ENCODE measurements around the gene FAM234A.

FAM234A gene

DNA sequence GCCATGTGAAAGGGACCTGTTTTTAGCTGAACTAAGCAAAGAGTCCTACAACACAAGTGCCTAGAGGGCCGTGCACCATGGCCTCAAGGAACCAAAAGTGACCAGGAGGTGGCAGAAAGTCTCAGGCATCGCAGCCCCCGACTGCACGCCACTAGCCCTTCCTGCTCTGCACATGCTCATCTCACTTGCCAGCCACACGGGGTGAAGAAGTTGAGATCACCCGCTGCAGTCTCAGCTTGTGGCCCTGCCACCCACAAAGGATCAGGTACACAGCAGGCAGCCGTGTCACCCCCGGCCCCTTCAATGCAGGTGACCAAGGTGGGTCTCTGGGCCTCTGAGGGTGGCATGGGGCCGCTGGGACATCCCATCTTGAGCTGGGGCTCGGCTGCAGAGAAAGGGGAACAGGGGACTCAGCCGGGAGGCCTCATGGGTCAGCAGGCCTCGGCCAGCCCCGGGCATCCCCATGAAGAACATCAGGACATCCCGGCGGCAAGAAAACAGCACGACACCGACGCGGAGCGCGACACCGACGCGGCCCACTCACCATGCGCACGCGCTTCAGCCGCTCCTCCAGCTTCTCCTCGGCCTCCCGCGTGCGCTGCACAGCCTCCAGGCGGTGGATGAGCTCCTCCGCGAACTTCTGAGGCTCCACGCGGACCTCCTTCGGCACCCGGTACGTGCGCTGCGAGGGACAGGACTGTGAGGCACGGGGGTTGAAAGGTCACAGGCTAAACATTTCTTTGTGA lies 69.3 kb downstream of the FAM234A start:
- DNase-seq: no peak

DNA sequence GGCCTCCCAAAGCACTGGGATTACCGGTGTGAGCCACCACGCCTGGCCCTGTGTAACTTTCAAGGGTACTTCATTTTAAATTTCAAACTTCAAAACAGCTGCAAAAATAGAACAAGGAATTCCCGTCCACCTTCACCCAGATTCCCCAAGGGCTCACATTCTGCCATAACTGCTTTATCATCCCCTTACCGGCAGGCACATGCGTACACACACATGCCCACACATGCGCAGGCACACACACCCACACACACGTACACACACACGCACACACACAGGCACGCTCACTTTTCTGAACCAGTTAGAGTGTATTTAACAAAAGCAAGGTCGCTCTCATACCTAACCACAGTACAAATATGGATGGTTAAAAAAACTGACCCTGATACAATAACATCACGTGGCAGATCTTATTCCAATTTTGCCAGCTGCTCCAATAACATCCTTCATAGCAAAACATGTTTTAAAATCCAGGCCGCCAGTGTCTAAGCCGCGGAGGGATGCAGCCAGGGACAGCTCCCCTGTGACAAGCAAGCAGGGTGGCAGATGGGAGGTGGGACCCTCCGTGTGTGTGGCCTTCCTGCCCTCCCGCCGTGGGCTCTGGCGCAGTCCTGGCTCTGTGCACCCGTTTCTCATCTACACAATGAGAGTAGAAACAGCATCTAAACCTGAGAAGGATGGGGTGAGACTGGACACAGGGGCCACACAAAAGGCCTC lies 71.5 kb downstream of the FAM234A start:
- DNase-seq: no peak

GRCh38 chr16:306911-307370 lies 72.3 kb downstream of the FAM234A start:
- DNase-seq: no peak

GRCh38 chr16:307691-308312 lies 73.2 kb downstream of the FAM234A start:
- no peak for DNase-seq

DNA sequence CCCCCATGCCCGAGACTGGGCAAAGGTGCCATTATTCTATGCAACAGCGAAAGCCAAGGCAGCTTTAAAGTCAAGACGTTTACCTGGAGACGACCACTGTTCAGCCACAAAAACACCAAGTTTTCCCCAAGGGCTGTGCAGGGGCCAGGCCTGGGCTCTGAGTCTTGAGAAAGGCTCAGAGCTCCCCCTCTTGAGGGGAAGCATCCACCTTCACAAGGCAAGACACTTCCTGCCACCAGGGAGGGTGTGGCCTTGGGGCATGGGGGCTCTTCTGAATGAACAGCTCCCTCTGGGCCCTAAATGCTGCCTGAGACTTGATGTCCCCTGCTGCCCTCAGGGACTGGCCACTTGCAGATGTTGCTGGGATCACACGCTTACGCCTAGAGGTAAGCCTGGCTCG lies 74.9 kb downstream of the FAM234A start:
- no peak for DNase-seq

GRCh38 chr16:311725-312124 lies 77.1 kb downstream of the FAM234A start:
- DNase-seq: no peak

GRCh38 chr16:314351-314750 lies 79.7 kb downstream of the FAM234A start:
- no peak for DNase-seq

GRCh38 chr16:314795-315299 lies 80.2 kb downstream of the FAM234A start:
- no peak for DNase-seq
